Activated CD4-positive, CD25-positive, alpha-beta regulatory T cell treated with anti-CD3 and anti-CD28 coated beads, Interleukin-2, amount 50 U/mL, for 24 hours (primary cell): ENCODE measurements around the gene CYP3A5.
"Not testable (repeated sequence)": the region's sequence is repeated elsewhere in the genome, so short reads cannot be mapped to it uniquely, and the experiment has no call there.

Experiments used
- ATAC-seq, 2 donors: fragments of 150-1000 bp; cut with Tn5 transposase; one replicate each; pipeline ENCODE4 v1.10.0; 2021; ENCODE audit warnings: mild to moderate bottlenecking in 1 of 2, moderate library complexity in 1 of 2

The CYP3A5 gene

DNA sequence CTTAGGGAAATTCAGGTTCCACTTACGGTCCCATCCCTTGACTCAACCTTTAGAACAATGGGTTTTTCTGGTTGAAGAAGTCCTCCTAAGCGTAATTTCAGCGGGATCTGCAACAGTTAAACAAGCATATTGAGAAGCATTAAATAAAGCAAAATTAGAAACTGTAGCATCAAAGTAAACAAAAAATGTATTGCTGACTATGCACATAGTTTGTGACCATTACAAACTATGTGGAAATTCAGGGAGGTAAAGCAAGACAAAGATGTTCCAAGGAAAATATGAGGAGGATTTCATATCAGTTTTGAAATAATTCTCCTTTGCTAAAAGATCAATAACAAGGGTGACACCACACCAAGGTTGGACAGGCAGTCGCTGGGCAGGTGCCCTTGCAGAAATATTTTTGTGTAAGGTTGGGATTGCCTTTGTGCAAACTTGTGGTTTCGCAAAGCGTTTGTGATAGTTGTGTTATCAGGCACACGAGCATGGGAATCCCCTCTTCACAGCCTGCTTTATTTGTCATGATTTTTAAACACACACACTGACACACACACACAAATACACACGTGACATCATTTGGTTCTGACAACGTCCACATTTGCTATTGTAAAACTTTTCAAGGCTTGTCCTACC, 5.4 kb upstream of the CYP3A5 start:
- no peak for ATAC-seq

DNA sequence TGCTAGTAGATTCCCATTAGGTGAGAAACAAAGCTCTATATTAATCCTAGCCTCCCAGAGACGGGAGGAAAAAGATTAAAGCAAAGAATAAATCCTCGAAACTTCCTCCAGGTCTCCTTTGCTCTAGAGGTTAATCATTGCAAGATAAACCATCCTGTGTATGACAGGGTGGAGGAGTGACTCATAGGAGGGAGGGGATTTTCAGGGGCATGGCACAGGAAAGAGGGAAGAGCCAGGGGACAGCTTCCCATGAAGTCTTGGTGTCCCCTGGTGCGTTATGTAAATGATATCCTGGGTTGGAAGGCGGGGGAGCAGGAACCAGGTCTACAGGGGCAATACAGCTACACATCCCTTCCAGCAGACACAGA, 780 bp downstream of the CYP3A5 start:
- no peak for ATAC-seq

GRCh38 chr7:99677648-99678045, 2.1 kb downstream of the CYP3A5 start:
- ATAC-seq: no peak

DNA sequence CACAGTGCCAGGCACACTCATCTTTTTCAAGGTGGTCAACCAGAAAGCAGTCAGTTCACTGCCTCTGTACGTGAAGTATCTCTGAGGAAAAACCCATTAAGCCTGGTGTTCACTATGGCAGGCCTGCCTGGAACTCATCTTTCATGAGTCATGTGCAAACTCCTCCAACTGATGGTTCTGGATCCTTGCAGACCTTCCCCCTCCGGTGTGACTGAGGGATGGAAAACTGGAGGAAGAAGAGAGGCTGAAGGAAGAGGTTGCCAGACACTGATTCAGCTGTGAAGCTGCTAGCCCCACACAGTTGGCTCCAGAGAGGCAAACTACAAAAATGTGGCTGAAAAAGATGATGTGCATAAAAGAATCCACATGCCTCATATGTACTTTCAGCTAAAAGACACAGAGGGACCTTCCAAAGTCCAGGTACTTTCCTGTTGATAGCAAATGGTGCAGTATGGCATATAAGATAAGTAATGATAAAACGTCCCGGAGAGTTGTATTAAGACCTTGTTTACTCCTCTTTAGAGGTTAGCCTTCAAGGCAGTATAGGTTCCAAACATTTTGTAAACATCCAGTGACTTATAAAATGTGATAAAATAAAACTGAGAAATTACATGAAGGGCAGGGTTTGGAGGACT, 2.7 kb downstream of the CYP3A5 start:
- ATAC-seq: no peak

DNA sequence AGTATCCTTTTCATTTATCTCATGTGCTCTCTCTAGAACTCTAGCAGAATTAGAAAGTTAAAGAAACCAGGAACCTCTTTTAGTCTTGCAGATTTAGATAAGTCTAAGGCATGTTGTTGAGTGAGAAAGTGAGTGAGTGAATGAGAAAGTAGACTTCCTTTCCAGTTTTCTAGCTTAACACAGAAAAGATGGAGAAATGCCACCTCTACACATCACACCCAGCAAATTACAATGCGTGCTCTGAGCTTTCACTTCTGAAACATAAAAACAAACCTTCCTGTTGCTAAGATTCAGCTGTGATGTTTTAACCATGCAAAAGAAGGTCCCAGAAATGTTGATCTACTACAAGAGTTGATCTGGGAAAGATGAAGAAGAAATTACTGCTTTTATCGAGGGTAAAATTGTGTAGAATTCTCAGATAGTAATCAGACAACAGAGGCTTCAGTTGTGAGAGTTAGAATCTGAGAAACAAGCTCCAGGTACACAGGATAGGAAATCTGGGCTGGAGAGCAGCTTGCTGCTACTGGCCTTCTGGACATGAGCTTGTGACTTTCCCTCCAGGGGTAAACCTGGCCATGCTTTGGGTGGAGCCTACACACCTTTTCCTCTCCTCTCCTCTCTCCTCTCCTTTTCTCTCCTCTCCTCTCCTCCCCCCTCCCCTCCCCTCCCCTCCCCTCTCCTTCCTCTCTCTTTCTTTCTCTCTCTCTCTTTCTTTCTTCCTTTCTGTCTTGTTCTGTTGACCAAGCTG, 4.6 kb downstream of the CYP3A5 start:
- no peak for ATAC-seq

DNA sequence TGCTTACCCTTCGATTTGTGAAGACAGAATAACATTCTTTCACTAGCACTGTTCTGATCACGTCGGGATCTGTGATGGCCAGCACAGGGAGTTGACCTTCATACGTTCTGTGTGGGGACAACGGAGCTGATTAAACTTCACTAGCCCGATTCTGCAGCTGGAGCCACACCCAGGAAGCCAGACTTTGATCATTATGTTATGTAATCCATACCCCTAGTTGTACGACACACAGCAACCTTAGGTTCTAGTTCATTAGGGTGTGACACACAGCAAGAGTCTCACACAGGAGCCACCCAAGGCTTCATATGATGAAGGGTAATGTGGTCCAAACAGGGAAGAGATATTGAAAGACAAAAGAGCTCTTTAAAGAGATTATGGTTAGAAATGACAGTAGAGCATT, 7.2 kb downstream of the CYP3A5 start:
- ATAC-seq: no peak

- no peak for ATAC-seq
Observed at GRCh38 chr7:99669782-99670181, 10.0 kb downstream of the CYP3A5 start.

DNA sequence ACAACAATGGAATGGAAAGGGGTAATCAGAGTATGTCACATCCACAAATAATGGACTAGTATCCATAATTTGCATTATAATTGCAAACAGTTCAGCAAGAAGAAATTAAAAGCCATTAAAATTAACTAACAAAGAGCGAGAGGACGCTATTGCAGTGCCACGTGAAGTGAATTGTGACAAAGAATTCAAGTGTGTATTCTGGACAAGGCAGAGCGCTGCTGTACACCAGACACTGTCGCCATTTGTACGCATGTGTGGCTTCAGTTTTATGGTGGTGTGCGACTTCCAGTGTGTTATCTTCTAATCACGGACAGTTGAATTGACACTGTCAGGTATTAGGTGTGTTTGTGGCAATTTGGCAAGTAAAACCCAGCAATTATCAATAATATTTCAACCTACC, 11.3 kb downstream of the CYP3A5 start:
- ATAC-seq: no peak

DNA sequence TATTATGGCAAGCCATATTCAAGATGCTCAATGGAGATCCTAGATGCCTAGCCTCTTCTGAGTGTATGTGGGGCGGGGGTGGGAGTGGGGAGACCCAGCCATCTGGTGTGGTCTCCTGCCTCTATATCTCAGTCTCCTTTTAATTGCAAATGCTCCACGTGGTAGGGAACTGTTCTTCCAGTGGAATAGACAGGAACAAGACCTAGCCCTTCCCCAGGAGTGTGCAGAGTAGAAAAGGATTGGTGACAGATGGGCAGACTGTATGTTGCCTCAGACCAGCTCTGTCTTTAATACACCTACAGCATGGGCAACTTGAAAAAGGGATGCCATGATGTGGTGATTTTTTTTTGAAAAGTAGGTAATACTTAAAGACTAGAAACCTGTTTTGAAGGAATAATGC, 12.6 kb downstream of the CYP3A5 start:
- no peak for ATAC-seq

- no peak for ATAC-seq
Observed at GRCh38 chr7:99666013-99666395, 13.8 kb downstream of the CYP3A5 start.

- peak in 1 of 2 donors; percentile 41 for ATAC-seq
Observed at GRCh38 chr7:99665312-99666012, 14.3 kb downstream of the CYP3A5 start.

- ATAC-seq: not testable (repeated sequence)
Observed at GRCh38 chr7:99657879-99658278, 21.9 kb downstream of the CYP3A5 start.

- ATAC-seq: not testable (repeated sequence)
Observed at GRCh38 chr7:99654626-99655025, 25.2 kb downstream of the CYP3A5 start.

DNA sequence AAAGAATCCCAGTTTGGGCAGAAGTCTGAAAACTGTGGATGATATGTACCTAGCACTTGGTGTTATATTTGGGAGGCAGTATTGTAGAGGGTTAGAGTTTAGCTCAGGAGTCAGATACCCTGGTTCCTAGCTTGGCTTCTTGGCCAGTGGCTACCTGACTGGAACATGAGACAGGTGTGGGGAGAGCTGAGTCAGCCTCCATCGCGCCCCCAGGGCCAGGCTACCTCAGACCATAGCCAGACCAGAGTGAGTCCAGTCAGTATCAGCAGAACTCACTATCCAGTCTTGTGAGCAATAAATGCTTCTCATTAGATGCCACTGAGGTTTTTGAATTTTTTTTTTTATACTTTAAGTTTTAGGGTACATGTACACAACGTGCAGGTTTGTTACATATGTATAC, 26.0 kb downstream of the CYP3A5 start:
- ATAC-seq: no peak

GRCh38 chr7:99653269-99653668, 26.5 kb downstream of the CYP3A5 start:
- not testable (repeated sequence) for ATAC-seq

DNA sequence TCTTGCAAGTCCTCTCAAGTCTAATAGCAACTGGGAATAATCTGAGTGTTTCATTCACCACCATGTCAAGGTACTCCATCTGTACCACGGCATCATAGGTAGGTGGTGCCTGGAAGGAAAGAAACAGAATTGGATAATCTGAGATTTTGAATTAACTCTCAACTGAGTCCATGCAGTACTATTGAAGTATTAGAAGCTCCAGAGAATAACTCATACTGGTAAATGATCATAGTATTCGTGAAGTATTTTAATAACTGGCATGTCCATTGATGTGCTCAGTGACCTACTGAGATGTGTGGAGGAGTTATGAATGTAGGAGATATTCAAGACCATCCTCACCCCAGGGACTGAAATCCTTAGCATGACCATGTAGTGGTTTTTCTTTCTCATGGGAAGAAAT, 27.1 kb downstream of the CYP3A5 start:
- ATAC-seq: no peak

DNA sequence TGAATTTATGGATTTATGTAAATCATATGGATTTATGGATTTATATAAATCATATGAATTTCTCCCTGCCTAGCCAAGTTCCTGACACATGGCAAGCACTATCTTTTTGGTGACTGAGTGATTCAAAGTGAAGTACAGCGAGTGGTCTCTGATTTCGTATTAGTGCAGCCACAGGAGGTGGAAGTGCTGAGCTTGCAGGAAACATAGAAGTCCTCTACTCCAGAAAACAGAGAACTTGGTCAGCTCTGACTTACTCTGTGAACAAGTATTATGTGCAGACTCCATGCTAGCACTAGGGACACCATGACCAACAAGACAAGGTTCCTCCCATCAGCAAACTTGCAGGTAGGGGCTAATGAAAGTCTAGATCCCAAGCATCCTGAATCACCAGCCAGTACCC, 28.5 kb downstream of the CYP3A5 start:
- ATAC-seq: no peak

DNA sequence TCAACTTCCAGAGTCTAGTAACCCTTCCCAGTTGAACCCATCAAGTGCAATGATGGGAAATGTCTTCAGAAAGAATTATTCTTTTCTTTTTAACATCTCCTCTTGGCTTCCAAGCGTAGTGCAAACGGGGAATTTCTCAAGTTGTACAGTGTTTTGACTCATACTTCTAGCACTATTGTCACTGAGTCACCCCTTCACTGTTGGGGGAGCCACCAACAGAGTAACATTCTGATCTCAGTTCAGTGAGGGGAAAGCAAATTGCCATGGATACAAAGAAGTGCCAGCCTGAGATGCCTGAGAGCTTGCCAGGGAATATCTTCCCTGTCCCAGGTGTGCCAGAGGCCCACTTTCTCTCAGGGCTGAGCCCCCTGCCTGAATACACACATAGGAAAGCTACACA, 31.0 kb downstream of the CYP3A5 start:
- peak; percentile 55 to 58 for ATAC-seq

DNA sequence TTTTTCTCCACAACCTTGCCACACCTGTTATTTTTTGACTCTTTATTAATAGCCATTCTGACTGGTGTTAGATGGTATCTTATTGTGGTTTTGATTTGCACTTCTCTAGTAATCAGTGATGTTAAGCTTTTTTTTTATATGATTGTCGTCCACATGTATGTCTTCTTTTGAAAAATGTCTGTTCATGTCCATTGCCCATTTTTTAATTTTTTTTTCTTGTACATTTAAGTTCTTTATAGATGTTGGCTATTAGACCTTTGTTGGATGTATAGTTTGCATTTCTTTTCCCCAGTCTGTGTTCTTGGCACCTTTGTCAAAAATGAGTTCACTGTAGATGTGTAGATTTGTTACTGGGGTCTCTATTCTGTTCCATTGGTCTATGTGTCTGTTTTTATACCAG, 34.2 kb downstream of the CYP3A5 start:
- no peak for ATAC-seq

GRCh38 chr7:99644431-99644830, 35.4 kb downstream of the CYP3A5 start:
- ATAC-seq: no peak

- no peak for ATAC-seq
Observed at GRCh38 chr7:99643464-99643863, 36.3 kb downstream of the CYP3A5 start.

- ATAC-seq: no peak
Observed at GRCh38 chr7:99642027-99642426, 37.8 kb downstream of the CYP3A5 start.

- no peak for ATAC-seq
Observed at GRCh38 chr7:99639267-99639666, 40.5 kb downstream of the CYP3A5 start.

GRCh38 chr7:99638731-99639130, 41.1 kb downstream of the CYP3A5 start:
- ATAC-seq: no peak
